MM.1S (cell line): Measurements from ENCODE around the gene CDC42BPA.

Experiments
- DNase-seq: peaks from one replicate; pipeline ENCODE4 v3.0.0-alpha.2; 2015
- H2AFZ ChIP-seq: fragments of 300-600 bp; sonication (generic); 2 replicates; pipeline ENCODE4 v1.6.0; 2016; ENCODE audit warnings: antibody characterized with exemption, low read length
- H3F3A ChIP-seq: fragments of 300-600 bp; sonication (generic); 2 replicates; pipeline ENCODE4 v1.6.1; 2016; ENCODE audit warnings: mild to moderate bottlenecking, antibody characterized with exemption, low read length, moderate library complexity, mixed read lengths; ENCODE audit not compliant: insufficient read depth
- H3K27ac ChIP-seq: fragments of 300-600 bp; sonication (generic); 2 replicates; pipeline ENCODE4 v1.5.1; 2016; ENCODE audit warnings: mild to moderate bottlenecking, low read length
- H3K27me3 ChIP-seq: fragments of 300-600 bp; sonication (generic); replicated peaks from 2 replicates; pipeline ENCODE4 v1.6.0; 2016; ENCODE audit warnings: low read length; ENCODE audit not compliant: insufficient read depth
- H3K36me3 ChIP-seq: fragments of 300-600 bp; sonication (generic); replicated peaks from 2 replicates; pipeline ENCODE4 v1.6.1; 2016; ENCODE audit warnings: mild to moderate bottlenecking, low read length, mixed read lengths; ENCODE audit not compliant: insufficient read depth
- H3K4me1 ChIP-seq: fragments of 300-600 bp; sonication (generic); 2 replicates; pipeline ENCODE4 v1.6.1; 2016; ENCODE audit warnings: low read length, mixed read lengths
- H3K4me2 ChIP-seq: fragments of 300-600 bp; sonication (generic); 2 replicates; pipeline ENCODE4 v1.6.0; 2016; ENCODE audit warnings: low read depth, low read length
- H3K4me3 ChIP-seq: fragments of 300-600 bp; sonication (generic); 2 replicates; pipeline ENCODE4 v1.5.1; 2016; ENCODE audit warnings: low read length, mixed read lengths
- H3K79me2 ChIP-seq: fragments of 300-600 bp; sonication (generic); 2 replicates; pipeline ENCODE4 v1.6.1; 2016; ENCODE audit warnings: mixed run types, low read length, mixed read lengths
- H3K9ac ChIP-seq: fragments of 300-600 bp; sonication (generic); 2 replicates; pipeline ENCODE4 v1.6.1; 2016; ENCODE audit warnings: low read length, mixed read lengths
- H3K9me2 ChIP-seq: fragments of 300-600 bp; sonication (generic); replicated peaks from 2 replicates; pipeline ENCODE4 v1.6.1; 2016; ENCODE audit warnings: mild to moderate bottlenecking, low read length, mixed read lengths; ENCODE audit not compliant: insufficient read depth
- H3K9me3 ChIP-seq: fragments of 300-600 bp; sonication (generic); replicated peaks from 2 replicates; pipeline ENCODE4 v1.6.1; 2016; ENCODE audit warnings: mild to moderate bottlenecking, low read length, mixed read lengths; ENCODE audit not compliant: insufficient read depth
- H4K20me1 ChIP-seq: fragments of 300-600 bp; sonication (generic); 2 replicates; pipeline ENCODE4 v1.6.1; 2016; ENCODE audit warnings: mild to moderate bottlenecking, low read length, moderate library complexity, mixed read lengths; ENCODE audit not compliant: insufficient read depth
- EZH2 ChIP-seq: fragments of 300-600 bp; sonication (generic); optimal IDR thresholded peaks from 2 replicates; pipeline ENCODE3; 2017; ENCODE audit warnings: low read depth, mild to moderate bottlenecking, antibody characterized with exemption, low read length, mixed read lengths
- EZH2phosphoT487 ChIP-seq: fragments of 300-600 bp; sonication (generic); IDR thresholded peaks from 2 replicates; pipeline ENCODE4 v1.6.1; 2018; ENCODE audit warnings: antibody characterized with exemption, low read length
- TF ChIP-seq, protein P1 (sequence below): fragments of 300-600 bp; sonication (generic); IDR thresholded peaks from 2 replicates; pipeline ENCODE4 v1.5.1; 2016; ENCODE audit warnings: antibody characterized with exemption, low read length, mixed read lengths

The CDC42BPA gene

GRCh38 chr1:227016990-227017389, 301.3 kb downstream of the CDC42BPA start:
- TF ChIP-seq EZH2: no peak
- TF ChIP-seq, protein P1, sequence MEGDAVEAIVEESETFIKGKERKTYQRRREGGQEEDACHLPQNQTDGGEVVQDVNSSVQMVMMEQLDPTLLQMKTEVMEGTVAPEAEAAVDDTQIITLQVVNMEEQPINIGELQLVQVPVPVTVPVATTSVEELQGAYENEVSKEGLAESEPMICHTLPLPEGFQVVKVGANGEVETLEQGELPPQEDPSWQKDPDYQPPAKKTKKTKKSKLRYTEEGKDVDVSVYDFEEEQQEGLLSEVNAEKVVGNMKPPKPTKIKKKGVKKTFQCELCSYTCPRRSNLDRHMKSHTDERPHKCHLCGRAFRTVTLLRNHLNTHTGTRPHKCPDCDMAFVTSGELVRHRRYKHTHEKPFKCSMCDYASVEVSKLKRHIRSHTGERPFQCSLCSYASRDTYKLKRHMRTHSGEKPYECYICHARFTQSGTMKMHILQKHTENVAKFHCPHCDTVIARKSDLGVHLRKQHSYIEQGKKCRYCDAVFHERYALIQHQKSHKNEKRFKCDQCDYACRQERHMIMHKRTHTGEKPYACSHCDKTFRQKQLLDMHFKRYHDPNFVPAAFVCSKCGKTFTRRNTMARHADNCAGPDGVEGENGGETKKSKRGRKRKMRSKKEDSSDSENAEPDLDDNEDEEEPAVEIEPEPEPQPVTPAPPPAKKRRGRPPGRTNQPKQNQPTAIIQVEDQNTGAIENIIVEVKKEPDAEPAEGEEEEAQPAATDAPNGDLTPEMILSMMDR: no peak
- TF ChIP-seq EZH2phosphoT487: no peak

DNA sequence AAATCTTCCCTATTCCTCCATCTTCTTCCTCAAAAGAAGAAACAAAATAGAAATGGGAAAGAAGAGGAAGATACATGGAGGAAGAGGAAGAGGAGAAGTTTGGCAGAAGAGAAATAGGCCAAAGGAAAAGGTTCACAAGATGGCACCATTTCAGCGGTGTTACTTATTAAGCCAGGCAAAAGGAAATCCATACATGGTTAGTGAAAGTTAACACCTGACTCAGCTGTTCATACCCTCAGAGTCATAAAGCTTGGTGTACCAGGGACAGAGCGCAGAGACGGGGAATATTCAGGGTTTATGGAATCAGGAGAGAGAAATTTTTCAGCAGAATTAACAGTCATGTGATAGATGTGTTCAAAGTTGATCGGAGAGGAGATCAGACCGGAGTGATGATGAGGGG, 307.6 kb downstream of the CDC42BPA start:
- Histone ChIP-seq H4K20me1 (no peaks in the 10 kb centered on the region), H3K79me2 (no peaks in the 10 kb centered on the region), H2AFZ (no peak overlapping the region), H3K36me3 (no peaks in the 10 kb centered on the region), H3K4me2 (no peak overlapping the region), H3K9me2 (no peaks in the 10 kb centered on the region), H3K9ac (no peak overlapping the region), H3K4me1 (no peaks in the 10 kb centered on the region), H3F3A (no peaks in the 10 kb centered on the region), H3K4me3 (no peak overlapping the region), H3K27ac (no peak overlapping the region), H3K27me3 (no peaks in the 10 kb centered on the region), H3K9me3 (no peaks in the 10 kb centered on the region)
- TF ChIP-seq EZH2phosphoT487: no peak
- TF ChIP-seq EZH2: no peak
- TF ChIP-seq, protein P1: no peak
- no peak for DNase-seq

More at GRCh38 chr1:227016990-227017389, 301.3 kb downstream of the CDC42BPA start:
- H3K9me2 ChIP-seq: no peaks in the 10 kb centered on the region
- no peak overlapping the region for H3K4me2 ChIP-seq
- no peaks in the 10 kb centered on the region for H3F3A ChIP-seq
- H4K20me1 ChIP-seq: no peaks in the 10 kb centered on the region
- no peak overlapping the region for H3K4me3 ChIP-seq
- no peaks in the 10 kb centered on the region for H3K9me3 ChIP-seq
- no peaks in the 10 kb centered on the region for H3K4me1 ChIP-seq
- no peak overlapping the region for H2AFZ ChIP-seq
- H3K9ac ChIP-seq: no peak overlapping the region
- DNase-seq: no peak
- H3K36me3 ChIP-seq: no peaks in the 10 kb centered on the region
- H3K27ac ChIP-seq: no peak overlapping the region
- no peaks in the 10 kb centered on the region for H3K79me2 ChIP-seq
- H3K27me3 ChIP-seq: no peaks in the 10 kb centered on the region

DNA sequence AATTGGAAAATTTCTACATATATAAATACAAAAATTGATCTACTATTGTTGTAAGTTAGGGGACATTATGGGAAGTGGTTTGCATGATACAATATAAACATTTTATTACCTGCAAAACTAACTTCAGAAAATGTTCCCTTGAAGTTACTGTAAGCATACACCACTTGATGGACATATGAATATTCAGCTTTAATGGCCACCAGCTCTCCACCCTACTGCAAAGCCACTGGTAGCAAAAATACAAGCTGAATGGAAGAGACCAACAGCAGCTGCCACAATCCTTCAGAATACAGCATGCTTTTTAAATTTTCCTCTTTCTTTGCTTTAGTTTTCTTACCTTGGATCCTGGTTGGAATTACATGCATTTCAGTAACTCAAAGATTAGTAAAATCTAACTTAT, 308.4 kb downstream of the CDC42BPA start:
- DNase-seq: no peak
- no peaks in the 10 kb centered on the region for H3K4me1 ChIP-seq
- no peaks in the 10 kb centered on the region for H3K79me2 ChIP-seq
- H2AFZ ChIP-seq: no peak overlapping the region
- no peaks in the 10 kb centered on the region for H3K9me2 ChIP-seq
- no peak overlapping the region for H3K27ac ChIP-seq
- no peak overlapping the region for H3K4me3 ChIP-seq
- no peaks in the 10 kb centered on the region for H4K20me1 ChIP-seq
- H3K9ac ChIP-seq: no peak overlapping the region
- H3K4me2 ChIP-seq: no peak overlapping the region
- TF ChIP-seq EZH2 (no peak), EZH2phosphoT487 (no peak)
- TF ChIP-seq, protein P1: no peak
- H3K9me3 ChIP-seq: no peaks in the 10 kb centered on the region
- H3K27me3 ChIP-seq: no peaks in the 10 kb centered on the region
- H3F3A ChIP-seq: no peaks in the 10 kb centered on the region
- H3K36me3 ChIP-seq: no peaks in the 10 kb centered on the region
